Astrocyte (in vitro differentiated cells and primary cell): Measurements from ENCODE around the gene UCN.

Experiments
- EZH2 ChIP-seq: IDR thresholded peaks from 2 replicates; pipeline ENCODE4 v1.6.1; 2012; ENCODE audit warnings: mild to moderate bottlenecking, low read length, inconsistent platforms; ENCODE audit not compliant: insufficient read depth
- TF ChIP-seq, protein P1 (sequence below): IDR thresholded peaks from 2 replicates; pipeline ENCODE4 v1.5.1; 2011; ENCODE audit warnings: low read depth, mild to moderate bottlenecking, inconsistent platforms, low read length, moderate library complexity; ENCODE audit not compliant: insufficient read depth

DNA sequence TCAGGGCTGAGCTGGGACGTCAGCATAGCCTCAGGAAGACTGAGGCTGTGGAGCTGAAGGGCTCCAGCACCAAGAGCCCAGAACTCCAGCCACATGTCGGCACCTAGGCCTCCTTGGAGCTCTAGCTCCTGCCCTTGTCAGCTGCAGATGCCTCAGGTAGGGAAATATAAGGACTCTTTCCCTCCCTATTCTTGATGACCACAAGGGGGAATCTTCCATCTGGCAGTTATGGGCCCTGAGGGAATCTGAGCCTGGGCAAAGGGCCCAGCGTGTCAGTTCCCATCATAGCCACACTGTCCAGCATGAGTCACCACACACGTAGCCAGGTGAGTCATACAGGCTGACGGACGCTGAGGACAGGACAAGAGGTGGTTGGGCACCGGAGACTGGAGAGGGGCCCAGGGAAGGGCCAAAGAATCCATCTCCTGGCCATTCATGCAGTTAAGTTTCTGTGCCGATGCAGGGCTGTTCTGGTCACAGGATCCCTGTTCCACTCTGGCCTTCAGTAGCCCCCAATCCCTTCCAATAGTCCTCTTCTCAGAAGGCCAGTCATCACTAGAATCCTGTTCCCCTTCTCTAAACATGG lies 12.8 kb upstream of the UCN start:
- TF ChIP-seq, protein P1, sequence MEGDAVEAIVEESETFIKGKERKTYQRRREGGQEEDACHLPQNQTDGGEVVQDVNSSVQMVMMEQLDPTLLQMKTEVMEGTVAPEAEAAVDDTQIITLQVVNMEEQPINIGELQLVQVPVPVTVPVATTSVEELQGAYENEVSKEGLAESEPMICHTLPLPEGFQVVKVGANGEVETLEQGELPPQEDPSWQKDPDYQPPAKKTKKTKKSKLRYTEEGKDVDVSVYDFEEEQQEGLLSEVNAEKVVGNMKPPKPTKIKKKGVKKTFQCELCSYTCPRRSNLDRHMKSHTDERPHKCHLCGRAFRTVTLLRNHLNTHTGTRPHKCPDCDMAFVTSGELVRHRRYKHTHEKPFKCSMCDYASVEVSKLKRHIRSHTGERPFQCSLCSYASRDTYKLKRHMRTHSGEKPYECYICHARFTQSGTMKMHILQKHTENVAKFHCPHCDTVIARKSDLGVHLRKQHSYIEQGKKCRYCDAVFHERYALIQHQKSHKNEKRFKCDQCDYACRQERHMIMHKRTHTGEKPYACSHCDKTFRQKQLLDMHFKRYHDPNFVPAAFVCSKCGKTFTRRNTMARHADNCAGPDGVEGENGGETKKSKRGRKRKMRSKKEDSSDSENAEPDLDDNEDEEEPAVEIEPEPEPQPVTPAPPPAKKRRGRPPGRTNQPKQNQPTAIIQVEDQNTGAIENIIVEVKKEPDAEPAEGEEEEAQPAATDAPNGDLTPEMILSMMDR = peak; percentile 59
- no peak for TF ChIP-seq EZH2
